Left kidney (tissue), 2 donors: ENCODE measurements around the gene HINT3. TPM values are rescaled to one million over a fixed set of nuclear protein-coding genes. Genes with fewer than 3 reads are reported as not detected.
"Not testable (repeated sequence)": the region's sequence is repeated elsewhere in the genome, so short reads cannot be mapped to it uniquely, and the experiment has no call there.

ENCODE experiments used
- DNase-seq: peaks from one replicate; pipeline ENCODE4 v3.0.0-alpha.2; 2013
- polyA plus RNA-seq: library from polyadenylated mRNA; unstranded; fragments of 120-200 nt; gene quantifications from one replicate; pipeline ENCODE4 v1.2.1, GENCODE V29; 2013; ENCODE audit not compliant: insufficient read length

Gene HINT3
- polyA plus RNA-seq, 1 donor, result 33.1 TPM

DNA sequence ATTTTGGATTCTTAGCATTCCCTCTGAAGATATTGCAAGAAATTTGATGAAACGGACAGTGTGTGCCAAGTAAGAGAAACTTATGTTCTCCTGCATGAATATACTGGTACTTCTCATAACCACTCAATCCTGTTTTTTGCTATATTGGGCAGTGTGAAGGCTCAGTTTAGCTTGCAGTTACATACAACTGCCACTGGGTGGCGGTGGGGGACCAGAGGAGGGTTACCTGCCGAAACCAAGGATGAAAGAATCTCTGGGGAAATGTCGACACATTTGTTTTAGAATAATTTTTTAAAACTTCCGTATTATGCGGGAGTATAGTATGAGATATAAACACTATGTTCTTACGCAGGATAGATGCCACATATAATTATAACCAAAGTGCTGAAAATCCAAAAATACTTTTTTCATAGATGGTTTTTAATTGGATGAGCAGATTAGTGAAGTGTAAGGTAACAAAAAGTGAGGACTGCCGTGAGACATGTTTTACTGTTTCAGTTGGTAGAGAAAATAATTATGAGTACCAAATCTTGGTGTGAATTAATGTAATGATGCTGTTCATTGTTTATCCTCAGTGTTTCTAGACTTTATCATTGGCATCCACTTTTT lies 39.5 kb downstream of the HINT3 start:
- DNase-seq, result peak; percentile 72

DNA sequence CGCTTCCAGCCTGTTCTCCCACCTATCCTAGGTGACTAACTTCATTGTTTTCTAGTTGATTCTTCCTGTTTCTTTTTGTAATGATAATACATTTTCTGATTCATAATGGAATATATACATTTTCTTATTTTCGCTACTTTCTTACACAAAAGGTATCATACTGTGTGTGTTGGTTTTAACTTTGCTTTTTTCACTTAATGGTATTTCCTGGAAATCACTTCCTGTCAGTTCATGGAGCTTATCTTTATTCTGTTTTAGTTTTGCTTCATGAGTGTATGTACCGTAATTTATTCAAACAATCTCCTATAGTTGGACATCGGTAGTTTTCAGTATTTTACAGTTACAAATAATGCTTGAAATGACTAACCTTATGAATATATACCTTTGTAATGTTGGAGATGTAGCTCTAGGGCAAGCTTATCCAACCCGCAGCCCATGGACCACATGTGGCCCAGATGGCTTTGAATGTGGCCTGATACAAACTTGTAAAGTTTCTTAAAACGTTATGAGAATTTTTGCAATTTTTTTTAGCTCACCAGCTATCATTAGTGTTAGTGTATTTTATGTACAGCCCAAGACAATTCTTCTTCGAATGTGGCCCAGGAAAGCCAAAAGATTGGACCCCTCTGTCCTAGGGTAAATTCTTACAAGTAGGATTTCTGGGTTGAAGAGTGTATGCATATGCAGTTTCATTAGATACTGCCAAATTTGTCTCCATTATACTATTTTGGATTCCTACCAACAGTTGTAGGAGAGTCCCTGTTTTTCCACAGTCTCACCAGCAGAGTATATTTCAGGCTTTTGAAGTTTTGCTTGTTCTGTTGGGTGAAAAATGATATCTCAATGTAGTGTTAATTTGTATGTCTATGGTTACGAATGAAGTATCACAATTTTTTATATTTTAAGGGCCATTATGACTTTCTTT lies 46.4 kb downstream of the HINT3 start:
- no peak for DNase-seq

GRCh38 chr6:126007800-126008199 lies 51.2 kb downstream of the HINT3 start:
- no peak for DNase-seq

- DNase-seq, result no peak
These were observed 53.5 kb downstream of the HINT3 start for GRCh38 chr6:126010040-126010439.

DNA sequence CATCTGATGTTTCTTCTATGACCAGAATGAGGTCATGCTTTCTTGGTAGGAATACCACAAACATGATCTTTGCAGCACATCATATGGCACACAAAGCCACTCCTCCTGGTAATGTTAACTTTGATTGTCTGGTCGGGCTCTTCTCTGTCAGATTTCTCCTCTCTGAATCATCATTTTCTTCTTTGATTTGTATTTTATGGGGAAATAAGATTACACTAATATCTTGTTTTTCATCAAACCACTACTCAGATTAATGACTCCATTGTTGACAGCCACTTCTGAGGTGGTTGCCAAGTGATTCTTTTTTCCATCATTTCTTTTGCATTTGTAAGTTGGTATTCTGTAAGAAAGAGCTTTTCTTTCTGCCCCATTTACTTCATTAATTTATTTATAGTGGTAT lies 59.3 kb downstream of the HINT3 start:
- no peak for DNase-seq

- no peak for DNase-seq
These were observed 60.0 kb downstream of the HINT3 start for GRCh38 chr6:126016591-126016990.

GRCh38 chr6:126017668-126018067 lies 61.1 kb downstream of the HINT3 start:
- no peak for DNase-seq

GRCh38 chr6:126020305-126021050 lies 63.9 kb downstream of the HINT3 start:
- DNase-seq, result no peak

GRCh38 chr6:126023474-126023873 lies 66.9 kb downstream of the HINT3 start:
- not testable (repeated sequence) for DNase-seq

- DNase-seq, result no peak
These were observed 69.4 kb downstream of the HINT3 start for GRCh38 chr6:126026001-126026400.

DNA sequence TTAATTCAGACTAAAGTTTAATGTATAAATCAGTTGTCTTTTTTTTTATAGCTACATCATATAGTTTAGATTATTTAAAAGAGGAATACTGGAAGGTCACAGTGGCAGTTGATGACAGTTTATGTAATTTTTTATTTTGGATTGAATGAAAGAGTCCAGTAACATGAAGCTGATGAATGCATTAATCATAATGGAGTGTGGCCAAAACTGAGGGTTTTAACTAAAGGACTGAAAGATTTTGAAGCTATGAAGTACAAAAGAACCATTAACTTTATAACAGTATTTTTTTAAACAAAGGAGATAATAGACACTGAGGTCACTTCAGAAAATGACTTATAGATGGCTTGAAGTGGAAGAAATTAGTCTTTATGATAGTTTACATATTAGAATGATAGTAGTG lies 71.0 kb downstream of the HINT3 start:
- no peak for DNase-seq

Other genes starting within 250 kb of the HINT3 start
- 7.4 TPM for gene HEY2, start 207.1 kb upstream of the HINT3 start, polyA plus RNA-seq
- gene NCOA7, start 165.8 kb upstream of the HINT3 start, polyA plus RNA-seq, result 59.3 TPM
- 33.0 TPM for gene TRMT11, start 29.8 kb downstream of the HINT3 start, polyA plus RNA-seq